Adrenal gland (tissue), 12 donors: ENCODE results near the gene FKTN. TPM values are rescaled to one million over a fixed set of nuclear protein-coding genes. Genes with fewer than 3 reads are reported as not detected.

ENCODE experiments used
- DNase-seq, 7 donors: peaks; one replicate each; pipeline ENCODE4 v3.0.0-alpha.2; 2019 to 2020
- H3K27ac ChIP-seq, 5 donors: fragments of 200-600 bp; sonication (generic) in 4 of 5; 1 replicate in 3 of 5; 2 replicates in 2 of 5; pipeline versions ENCODE4 v1.5.1 to v1.8.0; 2016 to 2020; ENCODE audit warnings: mild to moderate bottlenecking in 1 of 5
- H3K27me3 ChIP-seq: fragments of 200-600 bp; 2 replicates; pipeline ENCODE4 v1.8.0; 2021
- H3K36me3 ChIP-seq, 2 donors: fragments of 200-600 bp; replicated peaks in 1 of 2; 1 replicate in 1 of 2; 2 replicates in 1 of 2; pipeline versions ENCODE4 v1.5.1 to v1.8.0; 2018 to 2022
- H3K4me1 ChIP-seq, 2 donors: fragments of 200-600 bp; replicated peaks in 1 of 2; 1 replicate in 1 of 2; 2 replicates in 1 of 2; pipeline versions ENCODE4 v1.5.1 to v1.8.0; 2018 to 2021
- H3K4me3 ChIP-seq, 4 donors: fragments of 200-600 bp; sonication (generic) in 3 of 4; one replicate each; pipeline ENCODE4 v1.5.1; 2016 to 2018
- H3K9me3 ChIP-seq, 3 donors: fragments of 200-600 bp; sonication (generic) in 1 of 3; replicated peaks in 1 of 3; 1 replicate in 2 of 3; 2 replicates in 1 of 3; pipeline versions ENCODE4 v1.5.1 to v1.8.0; 2016 to 2021
- CTCF ChIP-seq, 6 experiments: fragments of 450-650 bp in 4 of 6; fragments of 200-600 bp in 2 of 6; sonication (generic) in 1 of 6; IDR thresholded peaks; 1 replicate in 5 of 6; 2 replicates in 1 of 6; pipeline versions ENCODE4 v1.5.1 to v1.8.0; 2016 to 2021; ENCODE audit warnings: antibody characterized with exemption in 6 of 6, mild to moderate bottlenecking in 2 of 6, moderate library complexity in 1 of 6
- POLR2A ChIP-seq, 2 donors: fragments of 450-650 bp; IDR thresholded peaks; one replicate each; pipeline ENCODE4 v1.6.1; 2017; ENCODE audit warnings: antibody characterized with exemption in 2 of 2, mild to moderate bottlenecking in 2 of 2, moderate library complexity in 1 of 2
- WGBS, 4 donors: extraction: QIAGEN DNeasy Blood & Tissue Kit in 2 of 4; methylation state at CpG; one replicate each; pipeline versions ENCODE4 v1.1.5 to v1.1.7; 2013 to 2017; 5-methylcytosine and 5-hydroxymethylcytosine counted together
- intact Hi-C, 2 donors: fragments of 100-400 bp; cut with DNase I; formaldehyde crosslinking; loops; one replicate each; pipeline versions ENCODE4 v1.14.1 to v1.15.0; 2022 to 2023
- polyA plus RNA-seq, 3 donors: library from polyadenylated mRNA; stranded (reverse); fragments of 200-250 nt in 2 of 3; fragments of 350-450 nt in 1 of 3; fragmentation: Illumina TruSeq in 1 of 3; extraction: RNeasy Lipid Tissue Mini Kit (QIAGEN cat#74804) in 1 of 3; gene quantifications; one replicate each; pipeline ENCODE4 v1.2.3, GENCODE V29; 2013 to 2014
- total RNA-seq, 9 donors: library from RNA; depleted of rRNA in 4 of 9; stranded (reverse); fragments of >200 nt in 4 of 9; fragments of 120-200 nt in 1 of 9; fragmentation: NEBNext Ultra II Directional in 1 of 9; extraction: Animal tissue kit (Norgen Biotek cat#: 25700) in 1 of 9; gene quantifications; one replicate each; pipeline versions ENCODE4 v1.1.0 to v1.2.4, GENCODE V29; 2013 to 2023
- donor health status: healthy with polysubstance abuse.
- donor health status: Bipolar disorder and iron deficiency.
- donor health status: DM: yes; HTN: yes; CAD: no.
- donor health status: DM: no; HTN: no; CAD: no.
- donor health status: DM: no; HTN: no; CAD: no.
- donor health status: DM: yes; HTN: yes; CAD: no.

FKTN gene
- total and polyA plus RNA-seq, 12 donors = 4.1 to 39.1 (median 15.5) TPM

DNA sequence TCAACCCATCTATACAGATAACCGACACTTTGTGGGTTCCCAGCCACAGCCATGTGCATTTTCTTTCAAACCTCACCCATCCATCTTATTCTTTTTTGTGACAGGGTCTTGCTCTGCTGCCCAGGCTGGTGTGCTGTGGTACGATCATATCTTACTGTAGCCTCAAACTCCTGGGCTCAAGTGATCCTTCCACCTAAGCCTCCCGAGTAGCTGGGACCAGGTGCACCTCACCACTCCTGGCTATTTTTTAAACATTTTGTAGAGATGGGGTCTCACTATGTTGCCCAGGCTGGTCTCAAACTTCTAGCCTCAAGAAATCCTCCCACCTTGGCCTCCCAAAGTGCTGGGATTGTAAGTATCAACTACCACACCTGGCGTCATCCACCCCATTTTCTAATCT is 129.0 kb downstream of the FKTN start:
- intact Hi-C loops = no loop called here
- whole genome bisulfite sequencing, 4 donors = 88 to 99% (median 94%) methylated on average over 4 of the region's 4 CpGs
- Histone ChIP-seq H3K27me3 (no peaks in the 10 kb centered on the region), H3K4me3 (no peak overlapping the region), H3K4me1 (no peaks in the 10 kb centered on the region), H3K36me3 (no peaks in the 10 kb centered on the region), H3K27ac (no peak overlapping the region), H3K9me3 (no peaks in the 10 kb centered on the region)
- TF ChIP-seq CTCF (IDR thresholded peaks at IDR 0.05) = no peak
- no peak for TF ChIP-seq POLR2A (IDR thresholded peaks at IDR 0.05)
- no peak for DNase-seq

Other genes with a start within 250 kb of the FKTN start
- gene FSD1L, start 110.1 kb upstream of the FKTN start, total RNA-seq = 10 to 100 TPM in 1 of 9 donors, 1 to 10 TPM in 8; 3.3 to 11.1 (median 6.7) TPM
- 1 to 10 TPM; 2.6 to 8.6 (median 2.8) TPM for gene FSD1L, start 110.1 kb upstream of the FKTN start, polyA plus RNA-seq
- gene TAL2, start 104.3 kb downstream of the FKTN start, total RNA-seq = under 1 TPM in 1 of 9 donors, not detected in 8; 0.39 TPM
- 1 to 10 TPM in 1 of 3 donors, not detected in 2; 1.7 TPM for gene TAL2, start 104.3 kb downstream of the FKTN start, polyA plus RNA-seq
- gene TMEM38B, start 136.4 kb downstream of the FKTN start, total RNA-seq = 10 to 100 TPM; 17.9 to 86.0 (median 23.5) TPM
- 10 to 100 TPM in 1 of 3 donors, 1 to 10 TPM in 2; 2.4 to 22.6 (median 3.4) TPM for gene TMEM38B, start 136.4 kb downstream of the FKTN start, polyA plus RNA-seq